Keratinocyte (primary cell): ENCODE results near the gene PTPRD.

Experiments used
- CTCF ChIP-seq, 3 experiments: IDR thresholded peaks in 1 of 3; conservative IDR thresholded peaks in 1 of 3; optimal IDR thresholded peaks in 1 of 3; 2 replicates in 2 of 3; 3 replicates in 1 of 3; pipeline versions ENCODE3 to v1.5.1; 2011; ENCODE audit warnings: low read length in 3 of 3, mild to moderate bottlenecking in 3 of 3, moderate library complexity in 2 of 3, control low read depth in 1 of 3, inconsistent platforms in 1 of 3; ENCODE audit not compliant: insufficient read depth in 2 of 3; ENCODE audit errors: extremely low read depth in 1 of 3
- EZH2 ChIP-seq: IDR thresholded peaks from one replicate; pipeline ENCODE4 v1.6.1; 2012; ENCODE audit warnings: inconsistent platforms, mild to moderate bottlenecking, low read length, moderate library complexity

DNA sequence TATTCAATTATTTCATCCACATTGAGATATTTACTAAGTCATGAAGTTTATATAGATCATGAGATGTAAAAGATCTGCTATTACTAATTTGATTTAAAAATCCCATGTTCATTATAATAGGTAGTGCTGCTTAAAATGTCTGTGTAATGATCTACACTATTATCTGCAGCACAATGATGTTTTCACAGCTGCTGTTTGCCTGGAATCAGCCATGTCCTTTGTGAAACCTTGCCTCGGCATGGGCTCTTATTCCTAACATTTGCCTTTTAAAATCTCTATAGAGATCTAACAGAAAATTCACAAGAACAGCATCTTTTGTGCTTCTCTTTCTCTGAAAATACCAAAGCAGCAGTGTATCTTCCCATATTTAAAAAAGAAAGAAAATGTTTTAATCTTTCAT is 444.6 kb downstream of the PTPRD start:
- TF ChIP-seq CTCF (optimal IDR thresholded peaks at IDR 0.05 in 1 of 3, IDR thresholded peaks at IDR 0.05 in 1 of 3, conservative IDR thresholded peaks at IDR 0.05 in 1 of 3; ENCODE audit: extremely low read depth in 1 of 3, insufficient read depth in 2 of 3, low read length in 3 of 3) (no peak), EZH2 (no peak)
